ENCODE measurements around the gene ATP2C2.
"Not testable (repeated sequence)": the region's sequence is repeated elsewhere in the genome, so short reads cannot be mapped to it uniquely, and the experiment has no call there.

DNA sequence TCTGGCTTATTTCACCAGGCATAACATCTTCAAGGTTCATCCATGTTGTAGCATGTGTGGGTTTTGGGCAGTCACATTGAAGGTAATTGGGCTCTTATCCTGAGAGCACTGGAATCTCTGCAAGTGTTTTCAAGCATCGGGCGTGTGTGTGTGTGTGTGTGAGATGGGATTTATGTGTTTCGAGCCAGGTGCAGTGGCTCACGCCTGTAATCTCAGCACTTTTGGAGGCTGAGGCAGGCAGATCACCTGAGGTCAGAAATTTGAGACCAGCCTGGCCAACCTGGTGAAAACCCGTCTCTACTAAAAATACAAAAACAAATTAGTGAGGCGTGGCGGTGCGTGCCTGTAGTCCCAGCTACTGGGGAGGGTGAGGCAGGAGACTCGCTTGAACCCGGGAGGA is 27.7 kb downstream of the ATP2C2 start:
- TF ChIP-seq, protein P1, sequence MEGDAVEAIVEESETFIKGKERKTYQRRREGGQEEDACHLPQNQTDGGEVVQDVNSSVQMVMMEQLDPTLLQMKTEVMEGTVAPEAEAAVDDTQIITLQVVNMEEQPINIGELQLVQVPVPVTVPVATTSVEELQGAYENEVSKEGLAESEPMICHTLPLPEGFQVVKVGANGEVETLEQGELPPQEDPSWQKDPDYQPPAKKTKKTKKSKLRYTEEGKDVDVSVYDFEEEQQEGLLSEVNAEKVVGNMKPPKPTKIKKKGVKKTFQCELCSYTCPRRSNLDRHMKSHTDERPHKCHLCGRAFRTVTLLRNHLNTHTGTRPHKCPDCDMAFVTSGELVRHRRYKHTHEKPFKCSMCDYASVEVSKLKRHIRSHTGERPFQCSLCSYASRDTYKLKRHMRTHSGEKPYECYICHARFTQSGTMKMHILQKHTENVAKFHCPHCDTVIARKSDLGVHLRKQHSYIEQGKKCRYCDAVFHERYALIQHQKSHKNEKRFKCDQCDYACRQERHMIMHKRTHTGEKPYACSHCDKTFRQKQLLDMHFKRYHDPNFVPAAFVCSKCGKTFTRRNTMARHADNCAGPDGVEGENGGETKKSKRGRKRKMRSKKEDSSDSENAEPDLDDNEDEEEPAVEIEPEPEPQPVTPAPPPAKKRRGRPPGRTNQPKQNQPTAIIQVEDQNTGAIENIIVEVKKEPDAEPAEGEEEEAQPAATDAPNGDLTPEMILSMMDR (IDR thresholded peaks at IDR 0.05) = not testable (repeated sequence)
- TF ChIP-seq TCF7L2 (IDR thresholded peaks at IDR 0.05; ENCODE audit: low read depth, low read length) = not testable (repeated sequence)

All from Panc1 (cell line).